NB4 (cell line): ENCODE results near the gene LRBA.

Source experiments
- POLR2A ChIP-seq: IDR thresholded peaks from 2 replicates; pipeline ENCODE4 v1.6.1; 2011; ENCODE audit warnings: mild to moderate bottlenecking; ENCODE audit not compliant: insufficient read length; ENCODE audit errors: extremely low read depth
- TF ChIP-seq, protein P1 (sequence below): IDR thresholded peaks from one replicate; pipeline ENCODE4 v1.5.1; 2012; ENCODE audit warnings: low read depth, low read length
- TF ChIP-seq, protein P2 (sequence below): IDR thresholded peaks from 2 replicates; pipeline ENCODE4 v1.6.1; 2011; ENCODE audit warnings: low read depth, low read length

DNA sequence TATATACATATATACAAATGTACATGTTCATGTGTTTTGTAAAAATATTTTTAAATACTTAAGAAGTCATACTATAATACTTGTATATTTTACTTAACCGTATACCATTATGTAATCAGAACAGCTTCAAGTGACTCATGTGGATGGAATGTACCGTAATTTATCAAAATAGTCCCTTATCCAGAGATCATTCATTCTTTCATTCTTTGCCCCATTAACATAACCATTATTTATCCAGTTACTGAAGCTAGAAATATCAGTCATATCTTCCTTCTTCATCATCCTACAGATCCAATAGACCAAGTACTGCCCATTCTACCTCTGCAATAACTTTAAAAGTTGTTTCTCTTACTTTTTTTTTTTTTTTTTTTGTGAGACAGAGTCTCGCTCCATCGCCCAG, 268.9 kb downstream of the LRBA start:
- TF ChIP-seq, protein P1, sequence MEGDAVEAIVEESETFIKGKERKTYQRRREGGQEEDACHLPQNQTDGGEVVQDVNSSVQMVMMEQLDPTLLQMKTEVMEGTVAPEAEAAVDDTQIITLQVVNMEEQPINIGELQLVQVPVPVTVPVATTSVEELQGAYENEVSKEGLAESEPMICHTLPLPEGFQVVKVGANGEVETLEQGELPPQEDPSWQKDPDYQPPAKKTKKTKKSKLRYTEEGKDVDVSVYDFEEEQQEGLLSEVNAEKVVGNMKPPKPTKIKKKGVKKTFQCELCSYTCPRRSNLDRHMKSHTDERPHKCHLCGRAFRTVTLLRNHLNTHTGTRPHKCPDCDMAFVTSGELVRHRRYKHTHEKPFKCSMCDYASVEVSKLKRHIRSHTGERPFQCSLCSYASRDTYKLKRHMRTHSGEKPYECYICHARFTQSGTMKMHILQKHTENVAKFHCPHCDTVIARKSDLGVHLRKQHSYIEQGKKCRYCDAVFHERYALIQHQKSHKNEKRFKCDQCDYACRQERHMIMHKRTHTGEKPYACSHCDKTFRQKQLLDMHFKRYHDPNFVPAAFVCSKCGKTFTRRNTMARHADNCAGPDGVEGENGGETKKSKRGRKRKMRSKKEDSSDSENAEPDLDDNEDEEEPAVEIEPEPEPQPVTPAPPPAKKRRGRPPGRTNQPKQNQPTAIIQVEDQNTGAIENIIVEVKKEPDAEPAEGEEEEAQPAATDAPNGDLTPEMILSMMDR = no peak
- TF ChIP-seq POLR2A = no peak
- TF ChIP-seq, protein P2, sequence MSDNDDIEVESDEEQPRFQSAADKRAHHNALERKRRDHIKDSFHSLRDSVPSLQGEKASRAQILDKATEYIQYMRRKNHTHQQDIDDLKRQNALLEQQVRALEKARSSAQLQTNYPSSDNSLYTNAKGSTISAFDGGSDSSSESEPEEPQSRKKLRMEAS = no peak
